Neural progenitor cell (in vitro differentiated cells): ENCODE results near the gene ZNF576. TPM values are rescaled to one million over a fixed set of nuclear protein-coding genes. Genes with fewer than 3 reads are reported as not detected.

ENCODE experiments used
- DNase-seq: peaks from one replicate; pipeline ENCODE4 v3.0.0-alpha.2; 2016; ENCODE audit warnings: low spot score
- H2AFZ ChIP-seq: fragments of 200-600 bp; sonication (generic); replicated peaks from 2 replicates; pipeline ENCODE4 v1.6.1; 2016; ENCODE audit warnings: antibody characterized with exemption
- H3F3A ChIP-seq: fragments of 200-600 bp; sonication (generic); 2 replicates; pipeline ENCODE4 v1.6.1; 2016; ENCODE audit warnings: antibody characterized with exemption, low read depth
- H3K27ac ChIP-seq: fragments of 200-600 bp; sonication (generic); 2 replicates; pipeline ENCODE4 v1.5.1; 2016; ENCODE audit warnings: mild to moderate bottlenecking
- H3K27me3 ChIP-seq: fragments of 200-600 bp; sonication (generic); 2 replicates; pipeline ENCODE4 v1.6.1; 2016; ENCODE audit warnings: mild to moderate bottlenecking, moderate library complexity
- H3K36me3 ChIP-seq: fragments of 200-600 bp; sonication (generic); 2 replicates; pipeline ENCODE4 v1.5.1; 2016
- H3K4me1 ChIP-seq: fragments of 200-600 bp; sonication (generic); 2 replicates; pipeline ENCODE4 v1.6.1; 2016; ENCODE audit warnings: mixed run types
- H3K4me2 ChIP-seq: fragments of 200-600 bp; sonication (generic); 2 replicates; pipeline ENCODE4 v1.6.1; 2016
- H3K4me3 ChIP-seq: fragments of 200-600 bp; sonication (generic); 2 replicates; pipeline ENCODE4 v1.5.1; 2016
- H3K79me2 ChIP-seq: fragments of 200-600 bp; sonication (generic); 2 replicates; pipeline ENCODE4 v1.6.1; 2016; ENCODE audit warnings: low read depth
- H3K9ac ChIP-seq: fragments of 200-600 bp; sonication (generic); 2 replicates; pipeline ENCODE4 v1.6.1; 2016
- H3K9me3 ChIP-seq: fragments of 200-600 bp; sonication (generic); 2 replicates; pipeline ENCODE4 v1.5.1; 2016; ENCODE audit warnings: low read depth
- H4K20me1 ChIP-seq: fragments of 200-600 bp; sonication (generic); 2 replicates; pipeline ENCODE4 v1.6.1; 2016; ENCODE audit warnings: low read depth
- H3K27ac Mint-ChIP-seq: 3 replicates; pipeline ENCODE4 v1.8.0; 2021; ENCODE audit warnings: mixed read lengths
- H3K27me3 Mint-ChIP-seq: 2 replicates; pipeline ENCODE4 v1.8.0; 2022; ENCODE audit warnings: low read depth, mild to moderate bottlenecking, inconsistent platforms, moderate library complexity, mixed read lengths; ENCODE audit not compliant: insufficient read depth
- H3K36me3 Mint-ChIP-seq: 3 replicates; pipeline ENCODE4 v1.8.0; 2021; ENCODE audit warnings: mixed read lengths
- H3K4me1 Mint-ChIP-seq: 3 replicates; pipeline ENCODE4 v1.8.0; 2021; ENCODE audit warnings: mixed read lengths
- H3K4me3 Mint-ChIP-seq: 3 replicates; pipeline ENCODE4 v1.8.0; 2021; ENCODE audit warnings: mild to moderate bottlenecking, moderate library complexity, mixed read lengths
- H3K9me3 Mint-ChIP-seq: 3 replicates; pipeline ENCODE4 v1.8.0; 2020; ENCODE audit warnings: mixed read lengths
- CTCF ChIP-seq: fragments of 200-600 bp; sonication (generic); IDR thresholded peaks from 2 replicates; pipeline ENCODE4 v1.5.1; 2017; ENCODE audit warnings: antibody characterized with exemption, mild to moderate bottlenecking
- EZH2 ChIP-seq: fragments of 200-600 bp; sonication (generic); IDR thresholded peaks from 2 replicates; pipeline ENCODE4 v1.6.1; 2017; ENCODE audit warnings: antibody characterized with exemption, mild to moderate bottlenecking, moderate library complexity
- EZH2phosphoT487 ChIP-seq: fragments of 200-600 bp; sonication (generic); IDR thresholded peaks from 2 replicates; pipeline ENCODE4 v1.6.1; 2017; ENCODE audit warnings: antibody characterized with exemption
- total RNA-seq: library from RNA; depleted of rRNA; stranded (reverse); fragments of >200 nt; gene quantifications from 2 replicates; pipeline ENCODE4 v1.2.3, GENCODE V29; 2015; ENCODE audit warnings: low replicate concordance

The ZNF576 gene
- total RNA-seq, 1 donor from 2014 or later = 6.8 TPM

- no peaks in the 10 kb centered on the region for H3K36me3 ChIP-seq
- no peak overlapping the region for H3K4me3 ChIP-seq
- H3K9me3 ChIP-seq = no peaks in the 10 kb centered on the region
- Mint-ChIP-seq H3K4me3 (no peak overlapping the region), H3K4me1 (peaks cover 11% of the 10 kb centered on the region), H3K27ac (no peak overlapping the region), H3K36me3 (peaks cover 35% of the 10 kb centered on the region), H3K9me3 (no peaks in the 10 kb centered on the region), H3K27me3 (no peaks in the 10 kb centered on the region)
- H3K9ac ChIP-seq = no peak overlapping the region
- H3K27me3 ChIP-seq = no peaks in the 10 kb centered on the region
- H3K79me2 ChIP-seq = no peaks in the 10 kb centered on the region
- H3K4me1 ChIP-seq = no peaks in the 10 kb centered on the region
- peaks cover 49% of the 10 kb centered on the region for H4K20me1 ChIP-seq
- DNase-seq = no peak
- TF ChIP-seq EZH2phosphoT487 (no peak), CTCF (no peak), EZH2 (no peak)
- H3K27ac ChIP-seq = no peak overlapping the region
- H3K4me2 ChIP-seq = no peak overlapping the region
- no peak overlapping the region for H2AFZ ChIP-seq
- peaks cover 13% of the 10 kb centered on the region for H3F3A ChIP-seq
Observed at GRCh38 chr19:43628646-43629326, 32.4 kb downstream of the ZNF576 start.

- H3K9me3 ChIP-seq = no peaks in the 10 kb centered on the region
- H3K4me3 ChIP-seq = no peak overlapping the region
- Mint-ChIP-seq H3K27me3 (no peaks in the 10 kb centered on the region), H3K27ac (no peak overlapping the region), H3K4me3 (no peak overlapping the region), H3K9me3 (no peaks in the 10 kb centered on the region), H3K36me3 (peaks cover 19% of the 10 kb centered on the region), H3K4me1 (peaks cover 31% of the 10 kb centered on the region)
- no peak overlapping the region for H2AFZ ChIP-seq
- H3K36me3 ChIP-seq = no peaks in the 10 kb centered on the region
- H3K27ac ChIP-seq = no peak overlapping the region
- no peaks in the 10 kb centered on the region for H3K27me3 ChIP-seq
- TF ChIP-seq EZH2phosphoT487 = no peak
- no peak for TF ChIP-seq CTCF
- TF ChIP-seq EZH2 = no peak
- peaks cover 9% of the 10 kb centered on the region for H3K79me2 ChIP-seq
- no peak overlapping the region for H3K9ac ChIP-seq
- DNase-seq = no peak
- peaks cover 18% of the 10 kb centered on the region for H3F3A ChIP-seq
- peaks cover 53% of the 10 kb centered on the region for H4K20me1 ChIP-seq
- H3K4me2 ChIP-seq = no peak overlapping the region
- peaks cover 17% of the 10 kb centered on the region for H3K4me1 ChIP-seq
Observed at GRCh38 chr19:43631491-43631890, 35.1 kb downstream of the ZNF576 start.

DNA sequence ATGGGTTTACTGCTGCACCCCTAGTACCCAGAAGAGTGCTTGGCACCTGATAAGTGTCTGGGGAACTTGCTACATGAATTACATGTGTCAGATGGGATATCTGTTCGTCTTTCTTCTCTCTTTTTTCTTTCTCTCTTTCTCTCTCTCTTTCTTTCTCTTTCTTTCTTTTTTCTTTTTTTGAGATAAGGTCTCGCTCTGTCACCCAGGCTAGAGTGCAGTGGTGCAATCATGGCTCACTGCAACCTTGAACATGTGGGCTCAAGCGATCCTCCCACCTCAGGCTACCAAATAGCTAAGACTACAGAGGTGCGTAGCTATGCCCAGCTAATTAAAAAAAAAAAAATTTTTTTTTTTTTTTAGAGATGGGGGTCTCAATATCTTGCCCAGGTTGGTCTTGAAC lies 37.1 kb downstream of the ZNF576 start:
- peaks cover 18% of the 10 kb centered on the region for H3F3A ChIP-seq
- H3K4me1 ChIP-seq = peaks cover 20% of the 10 kb centered on the region
- no peak overlapping the region for H2AFZ ChIP-seq
- no peak for DNase-seq
- H3K4me2 ChIP-seq = no peak overlapping the region
- peak overlapping the region; percentile 60 for H3K27ac Mint-ChIP-seq
- no peak overlapping the region for H3K27ac ChIP-seq
- no peaks in the 10 kb centered on the region for H3K36me3 ChIP-seq
- TF ChIP-seq EZH2phosphoT487 (no peak), CTCF (no peak), EZH2 (no peak)
- H3K4me3 ChIP-seq = no peak overlapping the region
- peaks cover 16% of the 10 kb centered on the region for H3K36me3 Mint-ChIP-seq
- H3K4me1 Mint-ChIP-seq = peaks cover 43% of the 10 kb centered on the region
- H3K9ac ChIP-seq = no peak overlapping the region
- peaks cover 14% of the 10 kb centered on the region for H3K79me2 ChIP-seq
- H3K9me3 Mint-ChIP-seq = no peaks in the 10 kb centered on the region
- H3K27me3 ChIP-seq = peaks cover 11% of the 10 kb centered on the region
- H3K27me3 Mint-ChIP-seq = no peaks in the 10 kb centered on the region
- peak overlapping the region; percentile 52 for H3K4me3 Mint-ChIP-seq
- H3K9me3 ChIP-seq = no peaks in the 10 kb centered on the region
- H4K20me1 ChIP-seq = peaks cover 61% of the 10 kb centered on the region
